Measurements from ENCODE around the gene DPP7.
A peak's percentile ranks its signal among the peaks of the same experiment; 100 is the strongest.

DPP7 gene

GRCh38 chr9:137115394-137116026 lies 977 bp upstream of the DPP7 start:
- H3K27me3 ChIP-seq (ENCODE audit: low read length), result no peaks in the 10 kb centered on the region
- peak overlapping the region; percentile 61 for H3K4me2 ChIP-seq (ENCODE audit: low read depth, low read length, poor library complexity, severe bottlenecking)
- H3K79me2 ChIP-seq (ENCODE audit: insufficient read depth, low read length), result no peaks in the 10 kb centered on the region
- no peaks in the 10 kb centered on the region for H3K9me3 ChIP-seq (ENCODE audit: insufficient read depth, low read length)
- no peak overlapping the region for H3K4me3 ChIP-seq (ENCODE audit: insufficient read depth, low read length, poor library complexity, severe bottlenecking)
- TF ChIP-seq EZH2phosphoT487 (conservative IDR thresholded peaks at IDR 0.05; ENCODE audit: low read length) (no peak), CTCF (IDR thresholded peaks at IDR 0.05; ENCODE audit: insufficient read depth, low read length, poor library complexity, severe bottlenecking) (no peak)
- no peaks in the 10 kb centered on the region for H3K9me2 ChIP-seq (replicated peaks; ENCODE audit: insufficient read depth, low read length)
- no peaks in the 10 kb centered on the region for H3K36me3 ChIP-seq (ENCODE audit: low read length)
- H4K20me1 ChIP-seq (ENCODE audit: low read depth, low read length), result no peaks in the 10 kb centered on the region
- peaks cover 2% of the 10 kb centered on the region; the same call in 1 of the 2 replicates for H3F3A ChIP-seq (ENCODE audit: insufficient read depth)
- H3K27ac ChIP-seq (ENCODE audit: low read depth, low read length), result no peak overlapping the region
- H2AFZ ChIP-seq (ENCODE audit: low read depth, low read length, severe bottlenecking), result no peak overlapping the region
- H3K9ac ChIP-seq (ENCODE audit: low read length), result peak overlapping the region; percentile 57; the same call in 1 of the 2 replicates

- no peaks in the 10 kb centered on the region for H3K36me3 ChIP-seq (ENCODE audit: low read length)
- no peaks in the 10 kb centered on the region for H4K20me1 ChIP-seq (ENCODE audit: low read depth, low read length)
- TF ChIP-seq CTCF (IDR thresholded peaks at IDR 0.05; ENCODE audit: insufficient read depth, low read length, poor library complexity, severe bottlenecking) (no peak), EZH2phosphoT487 (conservative IDR thresholded peaks at IDR 0.05; ENCODE audit: low read length) (no peak)
- no peak overlapping the region for H3K27ac ChIP-seq (ENCODE audit: low read depth, low read length)
- H3F3A ChIP-seq (ENCODE audit: insufficient read depth), result no peaks in the 10 kb centered on the region
- H3K79me2 ChIP-seq (ENCODE audit: insufficient read depth, low read length), result no peaks in the 10 kb centered on the region
- H3K9me3 ChIP-seq (ENCODE audit: insufficient read depth, low read length), result no peaks in the 10 kb centered on the region
- peak overlapping the region; percentile 61 for H3K4me2 ChIP-seq (ENCODE audit: low read depth, low read length, poor library complexity, severe bottlenecking)
- no peaks in the 10 kb centered on the region for H3K27me3 ChIP-seq (ENCODE audit: low read length)
- H3K4me3 ChIP-seq (ENCODE audit: insufficient read depth, low read length, poor library complexity, severe bottlenecking), result peak overlapping the region; percentile 45
- peak overlapping the region; percentile 57 for H3K9ac ChIP-seq (ENCODE audit: low read length)
- no peaks in the 10 kb centered on the region for H3K9me2 ChIP-seq (replicated peaks; ENCODE audit: insufficient read depth, low read length)
- peak overlapping the region; percentile 76 for H2AFZ ChIP-seq (ENCODE audit: low read depth, low read length, severe bottlenecking)
These were observed 317 bp downstream of the DPP7 start for GRCh38 chr9:137114220-137114612.

DNA sequence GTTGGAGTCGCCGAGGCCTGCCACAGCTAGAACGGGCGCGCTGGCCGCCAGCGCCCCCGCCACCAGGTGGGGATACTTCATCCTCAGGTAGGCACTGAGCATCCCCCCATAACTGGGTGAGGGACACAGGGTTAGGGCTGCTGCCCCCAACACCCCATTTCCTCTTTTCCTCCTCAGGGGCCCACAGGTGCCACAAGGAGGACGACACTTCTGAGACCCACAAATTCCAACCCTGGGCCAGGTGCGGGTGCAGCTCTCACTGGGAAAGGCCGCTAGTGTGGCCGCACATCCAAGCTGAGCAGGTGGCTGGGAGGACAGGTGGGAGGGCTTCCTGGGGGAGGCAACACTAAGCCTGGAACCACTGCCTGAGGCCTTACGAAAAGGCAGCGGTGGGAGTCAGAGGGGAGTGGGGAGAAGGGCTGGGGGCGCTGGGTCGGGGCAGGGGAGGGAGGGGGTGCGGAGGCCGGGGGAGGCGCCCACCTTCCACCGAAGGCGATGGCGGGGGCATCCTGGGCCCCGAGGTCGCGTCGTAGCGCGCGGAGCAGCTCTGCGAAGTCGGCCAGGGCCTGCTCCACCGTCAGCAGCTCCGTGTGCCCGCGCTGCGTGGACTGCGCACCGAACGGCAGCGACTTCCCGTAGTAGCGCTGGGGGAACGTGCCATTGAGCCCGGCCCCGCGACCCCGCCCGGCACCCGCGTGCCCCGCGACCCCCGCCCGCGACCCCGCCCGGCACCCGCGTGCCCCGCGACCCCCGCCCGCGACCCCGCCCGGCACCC lies 961 bp downstream of the DPP7 start:
- Histone ChIP-seq H3K79me2 (ENCODE audit: insufficient read depth, low read length) (no peaks in the 10 kb centered on the region), H3K4me3 (ENCODE audit: insufficient read depth, low read length, poor library complexity, severe bottlenecking) (no peak overlapping the region), H3F3A (ENCODE audit: insufficient read depth) (no peaks in the 10 kb centered on the region), H3K27me3 (ENCODE audit: low read length) (no peaks in the 10 kb centered on the region), H3K9ac (ENCODE audit: low read length) (no peak overlapping the region), H3K36me3 (ENCODE audit: low read length) (no peaks in the 10 kb centered on the region), H3K9me3 (ENCODE audit: insufficient read depth, low read length) (no peaks in the 10 kb centered on the region), H4K20me1 (ENCODE audit: low read depth, low read length) (no peaks in the 10 kb centered on the region), H3K27ac (ENCODE audit: low read depth, low read length) (no peak overlapping the region), H2AFZ (ENCODE audit: low read depth, low read length, severe bottlenecking) (no peak overlapping the region), H3K4me2 (ENCODE audit: low read depth, low read length, poor library complexity, severe bottlenecking) (no peak overlapping the region), H3K9me2 (replicated peaks; ENCODE audit: insufficient read depth, low read length) (no peaks in the 10 kb centered on the region)
- TF ChIP-seq EZH2phosphoT487 (conservative IDR thresholded peaks at IDR 0.05; ENCODE audit: low read length), result no peak
- no peak for TF ChIP-seq CTCF (IDR thresholded peaks at IDR 0.05; ENCODE audit: insufficient read depth, low read length, poor library complexity, severe bottlenecking)

Measured in SU-DHL-6 (cell line).